ENCODE data around the gene RAB37. TPM values are rescaled to one million over a fixed set of nuclear protein-coding genes. Genes with fewer than 3 reads are reported as not detected.

RAB37 gene
- total RNA-seq, 1 experiment from 2014 or later, result 2.5 TPM

DNA sequence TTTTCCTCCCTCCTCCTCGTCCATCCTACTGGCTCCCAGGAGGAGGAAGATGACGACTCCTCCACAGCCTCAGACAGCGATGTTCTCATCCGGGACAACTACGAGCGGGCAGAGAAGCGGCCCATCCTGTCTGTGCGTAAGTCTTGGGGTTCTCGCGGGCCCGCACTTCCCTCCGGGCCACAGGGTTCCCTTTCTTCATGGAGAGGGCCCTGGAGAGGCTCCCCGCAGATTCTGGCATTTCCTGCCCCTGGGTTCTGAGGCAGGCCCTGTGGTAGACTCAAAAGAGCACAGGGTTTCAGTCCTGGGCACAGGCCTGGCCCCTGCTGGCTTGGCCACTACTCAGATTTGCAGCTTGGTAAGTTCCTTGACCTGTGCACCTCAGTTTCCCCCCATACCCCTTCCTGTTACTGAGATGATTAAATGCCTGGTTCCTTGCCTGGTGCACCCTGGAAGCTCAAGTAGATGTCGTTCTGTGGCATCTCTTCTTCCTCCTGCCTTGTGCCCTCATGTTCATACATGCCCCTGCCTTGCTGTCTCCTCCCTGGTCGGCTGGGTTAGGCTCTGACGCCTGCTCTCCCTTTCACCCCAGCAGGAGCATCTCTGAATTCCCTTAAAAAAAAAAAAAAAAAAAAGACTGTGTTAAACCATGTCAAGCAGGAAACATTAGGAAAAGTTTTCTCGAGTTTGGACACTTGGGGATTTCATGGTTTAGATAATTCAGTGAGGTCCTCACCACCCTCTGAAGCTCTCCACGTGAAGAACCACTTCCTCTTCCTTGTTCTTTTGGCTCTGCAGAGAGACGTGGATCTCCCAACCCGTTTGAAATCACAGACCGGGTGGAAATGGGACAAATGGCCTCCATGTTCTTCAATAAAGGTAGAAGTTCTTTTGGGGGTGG lies 53.4 kb downstream of the RAB37 start:
- H3K14ac ChIP-seq (ENCODE audit: insufficient read depth, low read length), result no peak overlapping the region
- no peaks in the 10 kb centered on the region for H3K79me2 ChIP-seq (ENCODE audit: insufficient read depth, low read length)
- no peaks in the 10 kb centered on the region for H3K9me3 ChIP-seq (ENCODE audit: control insufficient read depth, low read depth, low read length)
- Mint-ChIP-seq H3K27me3 (ENCODE audit: low read depth) (no peaks in the 10 kb centered on the region), H3K36me3 (ENCODE audit: insufficient read depth in 1 of 3, low read depth in 3 of 3) (peaks cover 2 to 48% (median 32%) of the 10 kb centered on the region in 3 experiments; a peak in 6 of 7 replicates), H3K4me1 (peaks cover 0 to 5% of the 10 kb centered on the region in 2 experiments; a peak in 2 of 4 replicates), H3K4me3 (no peak overlapping the region), H3K27ac (peak overlapping the region in 1 of 3 experiments; percentile 81; a peak in 2 of 7 replicates), H3K9me3 (no peaks in the 10 kb centered on the region)
- H2BK5ac ChIP-seq (ENCODE audit: insufficient read length, low read length), result no peak overlapping the region
- no peak overlapping the region for H4K5ac ChIP-seq (ENCODE audit: insufficient read length, low read depth, low read length)
- H3K18ac ChIP-seq (ENCODE audit: insufficient read length, low read depth, low read length), result no peak overlapping the region
- H3K4me2 ChIP-seq (ENCODE audit: insufficient read depth, insufficient read length, low read length), result no peak overlapping the region
- WGBS (ENCODE audit: extremely low coverage, insufficient read length, low lambda C conversion rate), result no CpG with 5 or more reads among the region's 21 CpGs
- no peak overlapping the region for H4K8ac ChIP-seq (replicated peaks; ENCODE audit: insufficient read length, low read depth, low read length)
- no peak overlapping the region for H3K4ac ChIP-seq (ENCODE audit: low read depth, low read length)
- H3K9ac ChIP-seq (ENCODE audit: extremely low read depth, insufficient read length, low read length), result no peak overlapping the region
- TF ChIP-seq, protein P1, sequence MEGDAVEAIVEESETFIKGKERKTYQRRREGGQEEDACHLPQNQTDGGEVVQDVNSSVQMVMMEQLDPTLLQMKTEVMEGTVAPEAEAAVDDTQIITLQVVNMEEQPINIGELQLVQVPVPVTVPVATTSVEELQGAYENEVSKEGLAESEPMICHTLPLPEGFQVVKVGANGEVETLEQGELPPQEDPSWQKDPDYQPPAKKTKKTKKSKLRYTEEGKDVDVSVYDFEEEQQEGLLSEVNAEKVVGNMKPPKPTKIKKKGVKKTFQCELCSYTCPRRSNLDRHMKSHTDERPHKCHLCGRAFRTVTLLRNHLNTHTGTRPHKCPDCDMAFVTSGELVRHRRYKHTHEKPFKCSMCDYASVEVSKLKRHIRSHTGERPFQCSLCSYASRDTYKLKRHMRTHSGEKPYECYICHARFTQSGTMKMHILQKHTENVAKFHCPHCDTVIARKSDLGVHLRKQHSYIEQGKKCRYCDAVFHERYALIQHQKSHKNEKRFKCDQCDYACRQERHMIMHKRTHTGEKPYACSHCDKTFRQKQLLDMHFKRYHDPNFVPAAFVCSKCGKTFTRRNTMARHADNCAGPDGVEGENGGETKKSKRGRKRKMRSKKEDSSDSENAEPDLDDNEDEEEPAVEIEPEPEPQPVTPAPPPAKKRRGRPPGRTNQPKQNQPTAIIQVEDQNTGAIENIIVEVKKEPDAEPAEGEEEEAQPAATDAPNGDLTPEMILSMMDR (conservative IDR thresholded peaks at IDR 0.05), result no peak
- H3K79me1 ChIP-seq (ENCODE audit: insufficient read depth, low read depth, low read length, poor library complexity, severe bottlenecking), result no peaks in the 10 kb centered on the region
- H4K20me1 ChIP-seq (ENCODE audit: control insufficient read depth, insufficient read depth, insufficient read length), result no peaks in the 10 kb centered on the region
- H3K23me2 ChIP-seq (ENCODE audit: insufficient read length, low read depth, low read length, poor library complexity, severe bottlenecking), result no peaks in the 10 kb centered on the region
- H4K91ac ChIP-seq (ENCODE audit: insufficient read length, low read depth, low read length), result no peak overlapping the region
- no peak overlapping the region for H3T11ph ChIP-seq (ENCODE audit: low read length)
- H2BK120ac ChIP-seq (ENCODE audit: low read depth, low read length, poor library complexity, severe bottlenecking), result no peak overlapping the region
- H2BK20ac ChIP-seq (ENCODE audit: low read depth, low read length, poor library complexity, severe bottlenecking), result no peak overlapping the region
- no peaks in the 10 kb centered on the region for H3K27me3 ChIP-seq (ENCODE audit: insufficient read depth, low read length)
- no peak overlapping the region for H3K56ac ChIP-seq (ENCODE audit: insufficient read length, low read depth, low read length)
- H2AK5ac ChIP-seq (ENCODE audit: insufficient read length, low read length), result no peak overlapping the region
- no peak overlapping the region for H2AFZ ChIP-seq (ENCODE audit: low read length)
- H3K4me1 ChIP-seq (ENCODE audit: insufficient read depth, low read length), result peaks cover 3% of the 10 kb centered on the region; the same call in 1 of the 2 replicates
- no peak overlapping the region for H2BK12ac ChIP-seq (ENCODE audit: insufficient read length, low read depth, low read length)
- DNase-seq, result peak; percentile 52
- H2BK15ac ChIP-seq (ENCODE audit: low read depth, low read length), result no peak overlapping the region
- H3K27ac ChIP-seq (ENCODE audit: insufficient read length, low read depth, low read length), result no peak overlapping the region
- no peak overlapping the region for H3K23ac ChIP-seq (ENCODE audit: insufficient read length, low read depth, low read length)

All from H9 (cell line).